ENCODE results near the gene MPPED1. TPM values are rescaled to one million over a fixed set of nuclear protein-coding genes. Genes with fewer than 3 reads are reported as not detected.

The MPPED1 gene
- total and polyA plus RNA-seq, 2 of the 13 experiments (the other 11 are each of a cell fraction or from before 2014, with no cell fraction given): 0.77 TPM; not detected in 1

- no peak overlapping the region for H3K9ac ChIP-seq (ENCODE audit: insufficient read depth, low read depth, low read length)
- POLR2A ChIA-PET: no interaction called here
- peaks cover 3 to 62% of the 10 kb centered on the region in 2 experiments; a peak in 4 of 5 replicates for H3K27me3 ChIP-seq (ENCODE audit: control insufficient read depth in 1 of 2, insufficient read depth in 2 of 2, low read length in 2 of 2)
- ATAC-seq (no peak), FAIRE-seq (no peak), DNase-seq (ENCODE audit: low spot score) (no peak)
- BruUV-seq (replicated peaks): no TSS peak
- H3K27ac ChIP-seq (ENCODE audit: extremely low read length, insufficient read depth, low read length): no peak overlapping the region
- H3K9me3 ChIP-seq (ENCODE audit: low read length): no peaks in the 10 kb centered on the region
- H3K4me1 ChIP-seq (ENCODE audit: insufficient read depth, low read length): no peaks in the 10 kb centered on the region
- 70% methylated on average over 21 of the region's 36 CpGs for WGBS (ENCODE audit: low lambda C conversion rate)
- H3K4me2 ChIP-seq (ENCODE audit: low read depth, low read length): no peak overlapping the region
- H3K79me2 ChIP-seq (ENCODE audit: insufficient read depth, low read length): no peaks in the 10 kb centered on the region
- H2AFZ ChIP-seq (ENCODE audit: low read length): no peak overlapping the region
- intact Hi-C loops (cut with micrococcal nuclease; ENCODE audit: unreplicated experiment): no loop called here
- no peaks in the 10 kb centered on the region for H3K36me3 ChIP-seq (replicated peaks in 1 of 2; ENCODE audit: control insufficient read depth in 1 of 2, insufficient read depth in 2 of 2, low read length in 2 of 2)
- CTCF ChIA-PET (ENCODE audit: low intra/inter-chr PET ratio, low total read pairs): no interaction called here
- in situ Hi-C loops (cut with HindIII; ENCODE audit: extremely low pct_ligation_motif_present, low pct_unique_long_range_greater_than_20kb): no loop called here
- no peaks in the 10 kb centered on the region for H4K20me1 ChIP-seq (ENCODE audit: insufficient read depth, low read length)
- no peak overlapping the region for H3K4me3 ChIP-seq (replicated peaks in 1 of 3; ENCODE audit: insufficient read depth in 1 of 3, low read depth in 2 of 3, low read length in 3 of 3)
- TF ChIP-seq KDM3A (CRISPR knock-in tag; IDR thresholded peaks at IDR 0.05; ENCODE audit: low read depth) (no peak), ATF5 (CRISPR knock-in tag; IDR thresholded peaks at IDR 0.05; ENCODE audit: low read depth) (no peak), ZKSCAN8 (CRISPR knock-in tag; IDR thresholded peaks at IDR 0.05; ENCODE audit: borderline replicate concordance) (no peak), ZXDC (CRISPR knock-in tag; IDR thresholded peaks at IDR 0.05) (no peak), ZNF83 (CRISPR knock-in tag; IDR thresholded peaks at IDR 0.05; ENCODE audit: borderline replicate concordance) (no peak), NFYC (CRISPR knock-in tag; IDR thresholded peaks at IDR 0.05) (no peak), ZNF7 (CRISPR knock-in tag; IDR thresholded peaks at IDR 0.05) (no peak), ZNF468 (CRISPR knock-in tag; IDR thresholded peaks at IDR 0.05) (no peak), CHD4 (IDR thresholded peaks at IDR 0.05; ENCODE audit: borderline replicate concordance, low read length) (no peak), GPN1 (CRISPR knock-in tag; IDR thresholded peaks at IDR 0.05; ENCODE audit: borderline replicate concordance) (no peak), BHLHE40 (IDR thresholded peaks at IDR 0.05; ENCODE audit: low read length) (no peak)
Observed at GRCh38 chr22:43421046-43421665, 9.3 kb downstream of the MPPED1 start.
